SW 1271 (cell line): Measurements from ENCODE around the gene CKAP2L.
"Not testable (repeated sequence)": the region's sequence is repeated elsewhere in the genome, so short reads cannot be mapped to it uniquely, and the experiment has no call there.

Experiments used
- DNase-seq, 2 experiments: peaks; one replicate each; lab custom pipeline; 2025; lab: John Stamatoyannopoulos, UW

CKAP2L gene

GRCh38 chr2:112726487-112727190 is 37.8 kb downstream of the CKAP2L start:
- peak; percentile 77 to 90 for DNase-seq

GRCh38 chr2:112725545-112726457 is 38.6 kb downstream of the CKAP2L start:
- no peak for DNase-seq

- DNase-seq, result peak in 1 of 2 experiments; percentile 40
Measured at GRCh38 chr2:112724591-112725525, 39.6 kb downstream of the CKAP2L start.

DNA sequence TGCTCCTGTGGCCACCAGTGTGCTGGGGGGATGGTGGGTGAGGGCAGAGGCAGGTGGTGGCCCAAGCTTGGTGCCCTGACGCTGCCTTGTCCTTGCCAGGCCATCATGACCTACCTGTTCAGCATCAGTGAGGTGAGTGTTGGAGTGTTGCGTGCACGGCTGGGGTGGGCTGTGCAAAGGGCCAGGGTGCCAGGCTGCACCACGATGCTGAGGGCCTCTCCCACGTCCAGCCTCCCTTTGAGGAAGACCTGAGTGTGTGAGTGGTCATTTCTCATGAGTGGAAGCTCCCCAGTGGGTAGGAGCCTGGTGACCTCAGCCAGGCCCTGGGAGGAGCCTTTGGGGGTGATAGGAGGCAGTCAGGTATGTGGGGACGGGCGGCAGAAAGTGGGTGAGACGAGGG is 40.4 kb downstream of the CKAP2L start:
- DNase-seq, result no peak

GRCh38 chr2:112723547-112723940 is 40.9 kb downstream of the CKAP2L start:
- no peak for DNase-seq

- DNase-seq, result no peak
Measured at GRCh38 chr2:112722816-112723546, 41.4 kb downstream of the CKAP2L start.

DNA sequence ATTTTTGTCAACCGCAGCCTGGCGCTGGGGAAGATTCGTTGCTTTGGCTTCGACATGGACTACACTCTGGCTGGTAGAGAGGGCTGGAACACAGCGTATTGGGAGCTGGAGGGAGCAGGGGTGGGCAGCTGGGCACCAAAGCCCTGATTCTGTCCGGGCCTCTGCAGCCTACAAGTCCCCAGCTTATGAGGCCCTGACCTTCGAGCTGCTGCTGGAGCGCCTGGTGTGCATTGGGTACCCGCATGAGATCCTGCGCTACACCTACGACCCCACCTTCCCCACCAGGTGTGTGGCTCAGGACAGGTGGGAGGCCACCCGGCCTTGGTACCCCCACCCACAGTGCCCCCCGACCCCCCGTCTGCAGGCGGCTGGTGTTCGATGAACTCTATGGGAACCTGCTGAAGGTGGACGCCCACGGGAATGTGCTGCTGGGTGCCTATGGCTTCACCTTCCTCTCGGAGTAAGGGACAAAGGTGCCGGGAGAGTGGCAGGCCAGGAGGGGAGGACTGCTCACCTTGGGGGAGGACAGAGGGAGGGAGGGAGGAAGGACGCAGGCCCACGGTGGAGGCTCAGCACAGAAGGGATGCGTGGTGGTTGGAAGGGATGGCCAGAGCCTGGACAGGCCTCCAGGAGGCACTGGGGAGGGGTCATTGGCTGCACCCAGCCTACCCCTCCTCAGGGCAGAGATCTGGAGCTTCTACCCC is 42.4 kb downstream of the CKAP2L start:
- no peak for DNase-seq

- DNase-seq, result no peak
Measured at GRCh38 chr2:112720785-112721184, 43.6 kb downstream of the CKAP2L start, which contains the start of gene NT5DC4. NT5DC4 (plus strand) TSS chr2:112721020; CDS start chr2:112721080, 60 bp downstream.

GRCh38 chr2:112718863-112719370 is 45.5 kb downstream of the CKAP2L start:
- no peak for DNase-seq

DNA sequence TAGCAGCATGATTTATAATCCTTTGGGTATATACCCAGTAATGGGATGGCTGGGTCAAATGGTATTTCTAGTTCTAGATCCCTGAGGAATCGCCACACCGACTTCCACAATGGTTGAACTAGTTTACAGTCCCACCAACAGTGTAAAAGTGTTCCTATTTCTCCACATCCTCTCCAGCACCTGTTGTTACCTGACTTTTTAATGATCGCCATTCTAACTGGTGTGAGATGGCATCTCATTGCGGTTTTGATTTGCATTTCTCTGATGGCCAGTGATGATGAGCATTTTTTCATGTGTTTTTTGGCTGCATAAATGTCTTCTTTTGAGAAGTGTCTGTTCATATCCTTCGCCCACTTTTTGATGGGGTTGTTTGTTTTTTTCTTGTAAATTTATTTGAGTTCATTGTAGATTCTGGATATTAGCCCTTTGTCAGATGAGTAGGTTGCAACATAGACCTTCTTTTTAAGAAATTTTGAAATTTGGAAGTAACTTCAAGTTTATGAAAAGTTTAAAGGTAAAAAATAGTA is 47.5 kb downstream of the CKAP2L start:
- DNase-seq, result not testable (repeated sequence)

DNA sequence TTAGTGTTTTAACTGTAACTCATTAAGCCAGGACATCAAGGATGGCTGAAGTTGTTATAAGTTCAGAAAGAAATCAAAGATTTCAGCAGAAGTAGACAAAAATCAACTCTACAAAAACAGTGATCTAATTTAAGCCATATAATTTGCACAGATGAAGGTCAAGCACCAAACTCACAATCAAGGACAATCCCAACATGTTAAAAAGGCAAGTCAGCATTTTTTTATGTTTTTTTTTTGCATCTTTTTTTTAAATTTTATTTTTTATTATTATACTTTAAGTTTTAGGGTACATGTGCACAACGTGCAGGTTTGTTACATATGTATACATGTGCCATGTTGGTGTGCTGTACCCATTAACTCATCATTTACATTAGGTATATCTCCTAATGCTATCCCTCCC is 48.3 kb downstream of the CKAP2L start:
- DNase-seq, result not testable (repeated sequence)

DNA sequence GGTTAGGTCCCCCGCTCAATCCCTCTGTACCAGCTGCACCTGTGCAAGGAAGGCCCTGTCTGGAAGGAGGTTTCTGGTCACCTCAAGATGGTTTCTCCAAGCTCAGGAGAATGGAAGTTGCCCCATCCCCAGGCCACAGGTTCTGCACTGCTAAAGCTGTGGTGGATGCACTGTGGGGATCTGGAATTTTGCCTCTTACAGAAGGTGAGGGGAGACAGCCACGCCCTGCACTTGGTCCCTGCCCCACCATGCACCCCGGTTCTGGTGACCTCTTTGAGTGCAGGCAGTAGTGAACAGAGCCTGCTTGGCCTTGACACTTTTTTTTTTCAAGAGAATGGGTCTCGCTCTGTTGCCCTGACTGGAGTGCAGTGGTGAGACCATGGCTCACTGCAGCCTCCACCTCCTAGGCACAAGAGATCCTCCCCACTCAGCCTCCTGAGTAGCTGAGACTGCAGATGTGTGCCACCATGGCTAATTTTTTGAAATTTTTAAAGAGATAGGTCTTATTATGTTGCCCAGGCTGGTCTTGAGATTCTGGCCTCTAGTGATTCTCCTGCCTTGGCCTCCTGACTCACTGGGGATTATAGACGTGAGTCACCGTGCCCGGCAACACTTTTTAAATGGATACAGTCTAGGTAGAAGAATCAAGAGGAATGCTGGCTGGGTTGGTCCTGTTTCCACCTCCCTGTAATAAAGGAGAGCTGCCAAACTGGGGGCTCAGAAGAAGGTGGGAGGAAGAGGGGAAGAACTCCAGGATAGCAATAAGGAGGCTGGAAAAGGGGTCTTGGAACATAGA is 49.4 kb downstream of the CKAP2L start:
- peak in 1 of 2 experiments; percentile 16 for DNase-seq

GRCh38 chr2:112714331-112714730 is 50.1 kb downstream of the CKAP2L start:
- DNase-seq, result no peak

GRCh38 chr2:112713926-112714325 is 50.5 kb downstream of the CKAP2L start:
- DNase-seq, result no peak

- no peak for DNase-seq
Measured at GRCh38 chr2:112713585-112713925, 50.9 kb downstream of the CKAP2L start.

DNA sequence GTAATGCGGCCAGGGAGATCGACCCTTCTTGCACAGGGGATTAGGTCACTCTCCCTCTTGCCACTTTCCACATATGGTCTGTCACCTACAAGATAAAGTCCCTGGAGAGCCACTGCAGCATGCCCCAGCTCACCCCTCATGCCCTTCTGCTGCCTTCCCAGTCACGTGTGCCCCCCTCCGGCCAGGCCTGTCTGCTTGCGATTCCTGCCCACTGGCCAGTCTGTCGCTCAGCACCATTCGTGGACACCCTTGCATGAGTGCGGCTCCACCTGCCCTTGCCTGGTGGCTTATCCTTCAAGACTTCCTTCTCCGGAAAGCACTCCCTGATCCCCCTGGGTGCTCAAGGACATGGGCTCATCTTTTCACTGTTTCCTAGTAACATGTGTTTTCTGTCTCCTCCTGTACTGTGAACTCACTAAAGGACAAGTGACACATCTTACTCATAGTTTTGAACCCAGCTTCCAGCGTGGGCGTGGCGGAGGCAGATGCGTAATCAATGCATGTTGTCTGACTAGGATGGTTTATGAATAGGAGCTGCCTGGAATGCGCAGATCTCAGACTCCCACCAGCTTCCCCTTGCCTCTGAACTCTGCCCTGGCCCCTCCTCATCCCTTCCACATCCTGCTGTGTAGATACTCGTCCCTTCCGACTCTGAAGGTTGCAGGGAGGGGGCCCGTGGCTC is 51.4 kb downstream of the CKAP2L start:
- no peak for DNase-seq

DNA sequence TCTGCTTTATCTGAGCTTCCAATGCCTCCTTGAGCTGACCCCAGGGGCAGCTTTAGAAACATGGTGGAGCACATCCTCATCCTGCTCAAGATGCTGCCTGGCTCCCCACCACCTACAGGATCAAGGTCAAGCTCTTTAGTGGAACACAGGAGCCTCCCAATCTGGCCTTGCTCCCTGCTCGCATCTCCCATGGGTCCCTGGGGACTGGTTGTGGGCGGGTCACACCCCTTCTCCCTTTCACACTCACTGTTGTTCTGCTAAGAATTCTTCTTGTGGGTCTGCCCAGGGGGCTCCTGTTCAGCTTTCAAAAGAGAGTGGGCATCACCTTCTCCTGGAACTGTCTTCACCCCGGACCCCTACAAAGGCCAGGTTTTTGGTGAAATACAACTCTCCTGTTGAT is 51.9 kb downstream of the CKAP2L start:
- DNase-seq, result no peak

DNA sequence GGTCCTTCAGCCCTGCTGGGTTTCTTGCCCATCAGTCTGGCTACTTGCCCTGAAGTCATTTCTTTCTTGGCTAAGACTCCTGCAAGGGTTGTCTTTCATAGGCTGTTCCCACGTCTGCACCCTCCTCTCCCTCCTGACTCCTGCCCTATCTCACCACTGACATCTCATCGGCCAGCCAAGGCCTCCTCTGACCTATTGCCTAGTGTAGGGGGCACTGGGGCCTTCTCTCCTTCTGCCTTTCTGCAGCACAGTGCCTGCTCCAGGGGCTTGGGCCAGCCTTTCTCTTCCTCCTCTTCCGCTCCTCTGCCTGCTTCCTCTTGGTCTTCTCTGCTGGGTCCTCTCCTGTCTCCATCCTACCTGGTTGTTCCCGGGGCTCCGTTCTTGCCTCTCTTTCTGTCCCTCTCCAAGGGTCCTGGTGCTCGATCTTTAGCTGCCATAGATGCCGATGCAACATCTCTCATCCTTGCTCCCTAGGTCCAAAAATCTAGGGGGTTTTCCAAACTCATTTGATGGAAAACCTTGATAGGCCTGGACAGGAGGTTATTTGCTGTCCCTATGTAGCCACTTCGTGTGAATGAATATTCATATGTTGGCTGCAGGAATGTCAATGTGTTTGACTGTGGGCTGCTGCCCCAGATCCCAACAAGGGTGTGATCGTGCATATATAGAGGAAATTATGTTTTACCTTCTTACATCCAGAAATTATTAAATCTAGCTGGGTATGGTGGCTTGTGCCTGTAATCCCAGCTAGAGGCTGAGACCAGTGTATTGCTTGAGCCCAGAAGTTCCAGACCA is 53.3 kb downstream of the CKAP2L start:
- no peak for DNase-seq
